ENCODE results near the gene PSME4. TPM values are rescaled to one million over a fixed set of nuclear protein-coding genes. Genes with fewer than 3 reads are reported as not detected.

Gene PSME4
- polyA plus RNA-seq, 2 donors = 18.9 to 20.4 TPM

DNA sequence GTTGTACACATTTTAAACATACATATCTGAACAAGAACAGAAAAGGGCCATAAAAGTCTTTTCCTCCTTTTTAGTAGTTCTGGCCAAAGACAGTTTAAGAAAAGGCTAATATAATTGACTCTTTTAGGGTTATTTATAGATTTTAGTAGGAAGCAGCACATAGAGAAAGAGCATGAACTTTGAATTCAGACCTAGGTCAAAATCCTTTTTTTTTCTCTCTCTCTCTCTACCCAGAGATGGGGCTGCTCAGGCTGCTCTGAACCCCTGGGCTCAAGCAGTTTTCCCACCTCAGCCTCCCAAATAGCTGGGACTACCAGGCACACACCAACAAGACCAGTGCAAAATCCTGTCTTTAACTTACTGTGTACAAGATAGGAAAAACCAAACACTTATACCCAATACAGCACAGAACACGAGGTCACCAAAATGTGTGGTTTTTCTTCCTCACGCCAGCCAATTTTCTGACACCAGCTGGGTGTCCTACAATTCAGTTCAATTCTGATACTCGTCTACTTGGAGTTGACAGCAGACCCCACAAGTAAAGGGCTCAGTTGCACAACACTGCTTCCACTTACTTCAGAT lies 151.8 kb downstream of the PSME4 start:
- Histone ChIP-seq H3K4me1 (ENCODE audit: control insufficient read depth in 2 of 2, insufficient read depth in 2 of 2, low read length in 1 of 2) (no peaks in the 10 kb centered on the region), H3K27me3 (ENCODE audit: control insufficient read depth in 1 of 2, insufficient read depth in 2 of 2, low read length in 2 of 2) (no peaks in the 10 kb centered on the region), H3K36me3 (ENCODE audit: control insufficient read depth in 2 of 2, insufficient read depth in 2 of 2, low read length in 1 of 2) (no peaks in the 10 kb centered on the region), H3K27ac (ENCODE audit: low read depth in 2 of 2, low read length in 1 of 2) (no peak overlapping the region), H3K9me3 (ENCODE audit: control insufficient read depth in 2 of 2, insufficient read depth in 1 of 2, low read depth in 1 of 2, low read length in 1 of 2) (no peaks in the 10 kb centered on the region), H3K4me3 (ENCODE audit: low read depth in 1 of 2, low read length in 2 of 2) (no peak overlapping the region)
- 86 to 90% methylated on average over 3 of the region's 3 CpGs for WGBS, 2 donors

Other genes starting within 250 kb of the PSME4 start
- 1 to 10 TPM; 4.1 to 6.2 TPM for gene CHAC2, start 203.2 kb downstream of the PSME4 start, polyA plus RNA-seq
- gene ASB3, start 184.0 kb downstream of the PSME4 start, polyA plus RNA-seq = 1 to 10 TPM; 5.8 to 8.0 TPM
- gene ERLEC1, start 183.9 kb downstream of the PSME4 start, polyA plus RNA-seq = 10 to 100 TPM; 10.8 to 18.9 TPM
- under 1 TPM; 0.71 to 0.84 TPM for gene GPR75, start 111.0 kb downstream of the PSME4 start, polyA plus RNA-seq
- 10 to 100 TPM; 12.6 to 14.1 TPM for gene ACYP2, start 144.6 kb upstream of the PSME4 start, polyA plus RNA-seq